Glomerular visceral epithelial cell (primary cell): ENCODE results near the gene ZNF771.
A peak's percentile ranks its signal among the peaks of the same experiment; 100 is the strongest.

Source experiments
- DNase-seq: peaks from one replicate; pipeline ENCODE4 v3.0.0-alpha.2; 2016; ENCODE audit errors: extremely low spot score

Gene ZNF771

DNA sequence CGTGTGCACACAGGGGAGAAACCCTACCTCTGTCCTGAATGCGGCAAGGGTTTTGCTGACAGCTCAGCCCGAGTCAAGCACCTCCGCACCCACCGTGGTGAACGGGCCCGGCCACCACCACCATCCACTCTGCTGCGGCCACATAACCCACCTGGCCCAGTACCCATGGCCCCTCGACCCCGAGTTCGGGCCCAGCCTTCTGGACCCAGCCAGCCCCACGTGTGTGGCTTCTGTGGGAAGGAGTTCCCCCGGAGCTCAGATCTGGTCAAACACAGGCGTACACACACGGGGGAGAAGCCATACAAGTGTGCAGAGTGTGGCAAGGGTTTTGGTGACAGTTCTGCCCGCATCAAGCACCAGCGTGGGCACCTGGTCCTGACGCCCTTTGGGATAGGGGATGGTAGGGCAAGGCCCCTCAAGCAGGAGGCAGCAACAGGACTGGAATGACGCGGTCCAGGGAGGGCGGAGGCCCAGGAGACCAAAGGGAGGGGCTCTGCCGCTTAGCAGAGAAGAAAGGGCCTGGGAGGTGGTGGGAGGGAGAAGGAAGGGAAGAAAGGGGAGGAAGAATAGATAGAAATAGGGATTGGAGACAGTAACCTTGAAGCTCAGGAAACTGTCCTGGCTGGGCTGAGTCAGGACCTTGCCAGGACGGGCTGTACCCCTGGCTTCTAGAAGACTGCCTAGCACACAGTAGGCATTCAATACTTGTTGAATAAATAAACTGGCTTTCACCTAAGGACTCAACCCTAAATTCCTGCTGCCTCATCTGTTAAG lies 8.6 kb upstream of the ZNF771 start:
- DNase-seq, result no peak

DNA sequence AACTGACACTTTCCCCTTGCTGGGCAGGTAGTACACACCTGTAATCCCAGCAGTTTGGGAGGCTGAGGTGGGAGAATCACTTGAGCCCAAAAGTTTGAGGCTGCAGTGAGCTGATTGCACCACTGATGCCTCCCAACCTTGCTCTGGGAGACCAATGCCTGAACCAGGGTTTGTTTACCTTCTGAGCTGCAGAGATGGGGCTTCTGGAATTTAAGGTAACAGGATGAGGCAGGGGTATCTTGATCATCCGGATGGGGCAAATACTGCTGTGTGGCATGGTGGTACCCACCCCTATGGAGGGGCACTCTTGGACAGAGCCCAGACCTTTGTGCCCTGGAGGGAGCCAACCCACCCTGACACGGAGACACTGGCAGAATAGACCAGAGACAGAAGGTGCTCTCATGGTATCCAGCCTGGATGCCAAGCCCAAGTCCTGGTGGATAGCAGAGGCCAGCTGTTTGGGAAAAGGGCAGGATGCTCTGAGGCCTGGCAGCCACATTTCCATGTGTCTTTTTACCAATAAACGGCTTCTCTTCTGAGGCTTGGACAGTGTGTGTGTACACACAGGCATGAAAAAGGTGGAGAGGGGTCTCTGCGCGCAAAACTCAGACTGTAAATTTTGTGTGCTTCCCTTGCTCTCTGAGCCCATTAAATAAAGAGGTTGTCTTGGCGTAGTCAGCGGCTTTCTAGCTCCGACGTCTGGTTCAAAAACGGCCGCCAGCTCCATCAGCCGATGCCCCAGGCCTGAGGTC lies 7.8 kb upstream of the ZNF771 start:
- DNase-seq, result no peak

DNA sequence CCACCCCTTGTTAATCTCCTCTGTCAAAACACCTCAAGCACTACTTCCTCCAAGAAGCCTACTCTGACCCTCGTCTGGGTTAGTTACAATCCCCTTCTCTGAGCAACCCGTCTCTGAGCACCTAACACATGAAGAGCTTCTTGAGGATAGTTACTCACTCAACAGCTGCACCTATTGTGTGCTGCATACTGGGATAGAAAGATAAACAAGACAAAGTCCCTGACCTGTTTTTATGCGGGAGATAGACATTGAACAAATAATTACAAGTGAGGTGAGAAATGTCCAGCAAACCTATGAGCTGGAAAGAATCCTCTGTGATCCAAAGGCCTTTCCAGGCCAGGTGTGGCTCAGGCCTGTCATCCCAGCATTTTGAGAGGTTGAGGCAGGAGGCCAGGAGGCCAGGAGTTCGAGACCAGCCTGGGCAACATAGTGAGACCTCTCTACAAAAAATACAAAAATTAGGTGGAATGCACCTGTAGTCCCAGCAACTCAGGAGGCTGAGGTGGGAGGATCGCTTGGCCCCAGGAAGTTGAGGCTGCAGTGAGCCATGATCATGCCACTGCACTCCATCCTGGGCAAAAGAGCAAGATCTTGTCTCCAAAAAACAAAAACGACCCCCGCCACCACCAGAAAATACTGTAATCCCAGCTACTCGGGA lies 5.5 kb upstream of the ZNF771 start:
- no peak for DNase-seq

DNA sequence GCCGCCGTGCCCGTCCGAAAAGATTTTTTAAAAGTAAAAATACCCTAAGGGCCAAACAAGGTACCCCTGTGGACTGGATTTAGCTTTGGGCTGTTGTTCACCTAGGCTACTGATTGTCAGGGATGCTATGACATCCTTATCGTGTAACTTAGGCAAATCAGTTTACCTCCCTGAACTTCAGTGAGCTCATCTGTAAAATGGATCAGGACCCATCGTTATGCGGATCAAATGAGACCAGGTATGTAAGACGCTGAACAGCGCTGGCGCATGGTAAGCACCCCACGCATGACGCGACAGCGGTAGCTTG lies 658 bp upstream of the ZNF771 start:
- DNase-seq, result no peak

DNA sequence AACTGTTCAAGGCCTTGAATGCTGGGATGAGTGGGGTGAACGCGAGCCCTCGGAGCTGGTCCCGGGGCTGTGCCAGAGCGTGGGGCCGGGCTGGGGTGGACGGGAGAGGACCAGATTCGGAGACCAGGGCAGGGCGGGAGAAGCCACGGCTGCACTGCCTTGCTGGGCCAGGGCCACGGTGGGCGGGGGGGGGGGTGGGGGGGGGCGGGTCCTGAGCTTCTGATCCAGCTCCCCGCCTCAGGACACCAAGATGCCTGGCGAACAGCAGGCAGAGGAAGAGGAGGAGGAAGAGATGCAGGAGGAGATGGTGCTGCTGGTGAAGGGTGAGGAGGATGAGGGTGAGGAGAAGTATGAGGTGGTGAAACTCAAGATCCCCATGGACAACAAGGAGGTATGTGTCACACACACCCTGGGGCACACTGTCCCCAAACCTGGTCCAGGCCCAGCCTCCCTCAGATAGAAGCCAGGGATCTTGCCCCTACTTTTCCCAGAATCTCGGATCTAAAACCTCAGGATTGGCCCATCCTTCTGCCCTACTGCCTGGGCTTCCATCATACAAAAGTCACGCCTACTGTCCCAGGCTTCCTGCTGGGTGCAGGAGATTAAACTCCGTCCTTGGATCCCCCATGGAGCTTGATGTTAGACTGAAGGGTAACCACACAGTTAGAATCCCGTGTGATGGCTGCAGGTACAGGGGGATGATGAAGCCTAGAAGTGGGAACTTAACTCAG lies 563 bp downstream of the ZNF771 start:
- no peak for DNase-seq

DNA sequence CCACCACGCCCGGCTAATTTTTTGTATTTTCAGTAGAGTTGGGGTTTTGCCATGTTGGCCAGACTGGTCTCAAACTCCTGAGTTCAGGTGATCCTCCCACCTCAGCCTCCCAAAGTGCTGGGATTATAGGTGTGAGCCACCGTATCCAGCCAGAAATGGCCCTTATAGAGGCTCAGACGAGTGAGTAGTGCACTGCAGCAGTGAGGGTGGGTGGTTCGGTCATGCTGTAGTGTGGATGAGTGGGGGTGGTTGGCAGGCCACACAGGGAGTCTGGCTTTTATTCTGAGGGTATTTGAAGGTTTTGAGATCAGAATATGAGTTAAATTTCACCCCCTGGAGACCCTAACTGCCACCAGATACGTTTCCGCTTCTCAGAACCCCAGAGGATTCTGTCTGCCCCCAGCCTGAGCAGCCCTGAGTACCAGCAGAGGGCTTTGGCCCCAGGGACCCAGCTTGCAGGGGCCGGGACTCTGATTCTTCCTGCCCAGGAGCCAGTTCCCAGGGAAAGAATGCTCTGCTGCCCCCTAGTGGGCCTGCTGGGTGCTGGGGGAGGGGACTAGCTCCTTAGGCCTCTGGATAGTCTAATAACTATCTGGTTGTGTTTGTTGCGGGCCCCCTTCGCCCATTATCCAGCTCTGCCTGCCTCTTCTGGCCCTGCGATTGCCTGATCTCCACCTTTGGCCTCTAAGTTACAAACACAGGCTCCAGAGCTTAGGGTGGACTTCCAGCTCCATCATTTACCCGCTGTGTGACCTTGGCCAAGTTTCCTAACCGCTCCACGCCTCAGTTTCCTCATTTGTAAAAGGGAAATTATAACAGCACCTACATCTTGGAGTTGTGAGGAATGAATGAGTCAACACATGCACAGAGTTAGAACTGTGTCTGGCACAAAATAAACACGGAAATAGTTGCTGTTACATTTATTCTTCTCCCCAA lies 2.0 kb downstream of the ZNF771 start:
- peak; percentile 88 for DNase-seq

DNA sequence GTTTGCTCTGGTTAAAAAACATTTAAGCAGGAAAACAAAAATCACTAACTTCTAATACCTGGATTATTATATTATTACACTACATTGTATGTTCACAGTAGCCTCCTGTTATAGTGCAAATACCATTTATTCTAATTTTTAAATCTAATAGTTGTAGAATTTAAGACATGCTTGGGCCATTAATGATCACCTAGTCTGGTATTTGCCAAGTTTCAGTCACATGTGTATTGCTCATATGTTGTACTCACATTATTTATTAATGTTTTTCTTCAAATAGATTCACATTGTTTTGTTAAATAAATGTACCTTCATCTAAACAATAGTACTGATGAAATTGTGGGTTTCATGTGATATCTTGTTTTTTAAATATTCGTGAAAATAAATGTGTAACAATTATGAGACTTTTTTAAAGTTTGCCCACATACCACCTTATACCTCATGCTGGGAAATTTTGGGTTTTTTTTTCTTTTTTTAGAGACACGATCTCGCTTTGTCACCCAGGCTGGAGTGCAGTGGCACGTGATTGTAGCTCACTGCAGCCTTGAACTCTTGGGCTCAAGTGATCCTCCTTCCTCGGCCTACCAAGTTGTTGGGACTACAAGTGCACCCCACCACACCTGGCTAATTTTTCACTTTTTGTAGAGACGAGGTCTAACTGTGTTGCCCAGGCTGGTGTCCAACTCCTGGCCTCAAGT lies 5.9 kb downstream of the ZNF771 start:
- DNase-seq, result no peak

DNA sequence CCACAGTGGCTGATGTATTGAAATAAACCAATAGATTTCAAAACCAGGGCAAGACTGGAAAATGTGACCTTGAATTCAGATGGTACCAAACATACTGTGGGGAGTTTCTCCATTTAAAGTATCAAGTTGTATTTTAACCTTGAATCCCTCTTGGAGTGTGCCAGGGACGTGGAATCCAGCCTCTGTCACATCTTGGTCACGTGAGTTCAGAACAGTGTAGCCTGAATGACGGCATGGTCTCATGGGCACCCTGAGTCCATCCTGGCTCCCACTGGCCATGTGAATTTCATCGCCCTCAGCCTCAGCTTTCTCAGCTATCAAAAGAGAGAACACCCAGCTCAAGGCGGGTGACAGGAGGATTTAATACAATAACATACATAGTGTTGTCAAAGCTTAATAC lies 6.8 kb downstream of the ZNF771 start:
- DNase-seq, result no peak

DNA sequence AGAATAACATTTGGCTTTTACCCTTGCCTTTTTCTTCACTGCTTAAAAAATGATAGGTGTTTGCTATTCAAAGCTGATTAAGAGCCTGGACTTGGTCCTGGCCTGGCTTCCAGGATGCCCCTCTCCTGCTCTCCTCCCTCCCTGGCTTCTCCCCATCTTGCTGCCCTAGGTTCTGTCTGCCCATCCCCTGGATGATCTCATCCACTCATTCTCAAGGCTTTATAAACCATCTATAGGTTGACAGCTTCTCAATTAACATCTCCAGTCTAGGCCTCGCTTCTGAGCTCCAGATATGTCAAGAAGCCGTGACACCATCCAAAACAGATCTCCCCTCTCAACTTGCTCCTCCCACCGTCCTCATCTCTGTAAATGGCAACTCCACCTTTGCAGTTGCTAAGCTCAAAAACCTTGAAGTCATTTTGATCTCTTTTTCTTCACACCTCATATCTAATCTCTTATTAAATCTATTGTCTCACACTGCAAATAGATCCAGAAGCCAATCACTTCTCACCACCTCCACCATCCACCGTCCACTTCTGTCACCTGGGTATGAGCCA lies 8.7 kb downstream of the ZNF771 start:
- DNase-seq, result no peak

DNA sequence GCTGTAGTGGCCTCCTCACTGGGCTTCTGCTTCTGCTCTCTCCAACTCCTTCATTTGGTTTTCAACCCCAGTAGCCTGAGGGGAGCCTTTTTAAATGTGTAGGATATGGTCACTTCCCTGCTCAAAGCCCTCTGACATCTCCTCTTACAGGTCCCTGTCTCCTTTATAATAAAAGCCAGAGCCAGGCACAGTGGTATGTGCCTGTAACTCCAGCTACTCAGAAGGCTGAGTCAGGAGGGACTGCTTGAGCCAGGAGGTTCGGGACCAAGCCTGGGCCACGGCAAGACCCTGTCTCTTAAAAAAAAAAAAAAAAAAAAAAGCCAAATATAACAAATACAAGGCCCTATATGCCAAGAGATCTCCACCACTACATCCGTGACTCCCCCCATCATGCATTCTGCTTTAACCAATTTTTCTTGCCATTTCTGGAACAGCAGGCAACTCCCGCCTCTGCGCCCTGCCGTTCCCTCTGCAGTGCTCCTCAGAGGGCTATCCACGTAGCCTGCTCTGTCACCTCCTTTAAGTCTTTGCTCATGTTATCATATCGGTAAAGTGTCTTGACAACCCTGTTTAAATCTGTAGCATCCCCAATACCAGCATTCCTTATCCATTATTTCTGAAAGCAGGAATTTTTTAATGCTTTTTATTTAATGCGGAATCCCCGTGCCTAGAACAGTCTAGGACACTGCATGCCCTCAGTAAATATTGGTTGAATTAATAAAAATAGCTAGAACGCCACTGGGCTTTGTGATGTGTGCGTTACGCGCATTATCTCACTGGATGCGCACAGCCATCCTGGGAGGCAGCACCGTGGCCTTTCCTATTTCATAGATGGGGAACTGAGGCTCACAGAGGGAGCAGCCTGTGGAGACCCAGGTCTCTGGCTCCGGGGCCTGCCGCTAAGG lies 9.5 kb downstream of the ZNF771 start:
- no peak for DNase-seq

DNA sequence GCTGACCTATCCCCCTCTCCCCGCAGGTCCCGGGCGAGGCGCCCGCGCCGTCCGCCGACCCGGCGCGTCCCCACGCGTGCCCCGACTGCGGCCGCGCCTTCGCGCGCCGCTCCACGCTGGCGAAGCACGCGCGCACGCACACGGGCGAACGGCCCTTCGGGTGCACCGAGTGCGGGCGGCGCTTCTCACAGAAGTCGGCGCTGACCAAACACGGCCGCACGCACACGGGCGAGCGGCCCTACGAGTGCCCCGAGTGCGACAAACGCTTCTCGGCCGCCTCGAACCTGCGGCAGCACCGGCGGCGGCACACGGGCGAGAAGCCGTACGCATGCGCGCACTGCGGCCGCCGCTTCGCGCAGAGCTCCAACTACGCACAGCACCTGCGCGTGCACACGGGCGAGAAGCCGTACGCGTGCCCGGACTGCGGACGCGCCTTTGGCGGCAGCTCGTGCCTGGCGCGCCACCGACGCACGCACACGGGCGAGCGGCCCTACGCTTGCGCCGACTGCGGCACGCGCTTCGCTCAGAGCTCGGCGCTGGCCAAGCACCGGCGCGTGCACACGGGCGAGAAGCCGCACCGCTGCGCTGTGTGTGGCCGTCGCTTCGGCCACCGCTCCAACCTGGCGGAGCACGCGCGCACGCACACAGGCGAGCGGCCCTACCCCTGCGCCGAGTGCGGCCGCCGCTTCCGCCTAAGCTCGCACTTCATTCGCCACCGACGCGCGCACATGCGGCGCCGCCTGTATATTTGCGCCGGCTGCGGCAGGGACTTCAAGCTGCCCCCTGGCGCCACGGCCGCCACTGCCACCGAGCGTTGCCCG lies 10.3 kb downstream of the ZNF771 start:
- no peak for DNase-seq

DNA sequence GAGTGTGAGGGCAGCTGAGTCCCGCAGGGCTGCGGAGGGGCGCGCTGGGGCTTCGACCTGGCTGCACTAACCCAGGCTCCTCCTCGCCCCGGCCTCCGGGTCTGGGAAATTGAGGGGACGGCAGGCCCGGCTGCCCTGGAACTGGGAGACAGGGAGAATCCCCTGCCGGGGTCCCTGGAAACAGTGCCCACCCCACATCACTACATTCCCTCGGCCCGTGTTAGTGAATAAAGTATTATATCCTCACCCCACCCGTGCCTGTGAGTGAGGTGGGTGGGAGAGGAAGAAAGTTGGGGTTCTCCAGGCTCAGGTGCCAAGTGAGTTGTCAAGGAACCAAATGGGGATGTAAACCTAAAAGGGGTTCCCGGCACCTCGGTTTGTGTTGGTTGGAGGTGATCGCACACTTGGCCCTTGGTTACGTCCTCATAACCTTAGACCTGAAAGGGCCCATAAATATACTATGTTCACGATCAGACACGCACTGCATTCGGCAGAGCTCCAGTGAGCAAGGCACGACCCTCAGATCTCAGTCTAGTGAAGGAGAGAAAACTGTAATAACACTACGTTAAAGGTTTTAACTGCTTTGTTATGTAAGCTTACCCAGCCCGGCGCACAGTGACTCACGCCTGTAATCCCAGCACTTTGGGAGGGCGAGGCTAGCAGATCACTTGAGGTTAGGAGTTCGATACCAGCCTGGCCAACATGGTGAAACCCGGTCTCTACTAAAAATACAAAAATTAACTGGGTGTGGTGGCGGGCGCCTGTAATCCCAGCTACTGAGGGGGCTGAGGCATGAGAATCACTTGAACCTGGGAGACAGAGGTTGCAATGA lies 11.2 kb downstream of the ZNF771 start:
- no peak for DNase-seq

DNA sequence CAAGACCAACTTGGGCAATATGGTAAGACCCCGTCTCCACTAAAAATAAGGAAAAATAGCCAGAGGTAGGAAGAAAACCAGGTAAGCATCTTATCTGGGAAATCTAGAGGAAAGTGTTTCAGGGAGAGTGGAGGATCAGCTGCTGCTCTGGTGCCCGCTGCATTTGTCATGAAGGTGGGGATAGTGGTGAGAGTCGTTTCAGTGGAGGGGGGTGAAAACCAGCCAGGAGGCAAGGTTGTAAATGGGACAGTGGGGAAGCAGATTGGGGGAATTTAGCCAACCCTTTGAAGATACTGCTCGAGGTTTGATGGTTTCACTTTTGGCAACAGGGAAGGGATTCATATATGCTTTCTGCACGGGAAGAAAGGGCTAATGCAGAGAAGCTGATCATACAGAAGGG lies 13.6 kb downstream of the ZNF771 start:
- DNase-seq, result no peak

DNA sequence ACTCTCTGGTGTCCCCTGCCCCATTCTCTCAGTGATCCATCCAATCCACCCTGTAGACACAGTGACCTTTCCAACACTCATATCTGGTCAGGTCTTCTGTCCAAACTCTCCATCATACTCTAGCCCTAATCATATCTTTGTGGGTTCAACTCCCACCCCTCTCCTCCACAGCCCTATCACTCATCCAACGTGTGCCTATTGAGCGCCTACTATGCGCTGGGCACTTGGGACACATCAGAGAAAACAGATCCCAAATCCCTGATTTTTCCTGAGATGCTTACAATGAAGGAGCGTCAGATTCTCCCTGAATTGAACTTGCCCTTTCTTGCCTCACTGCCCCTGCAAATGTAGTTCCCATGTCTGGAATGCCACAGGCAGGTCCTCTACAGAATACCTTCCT lies 20.6 kb downstream of the ZNF771 start:
- no peak for DNase-seq

DNA sequence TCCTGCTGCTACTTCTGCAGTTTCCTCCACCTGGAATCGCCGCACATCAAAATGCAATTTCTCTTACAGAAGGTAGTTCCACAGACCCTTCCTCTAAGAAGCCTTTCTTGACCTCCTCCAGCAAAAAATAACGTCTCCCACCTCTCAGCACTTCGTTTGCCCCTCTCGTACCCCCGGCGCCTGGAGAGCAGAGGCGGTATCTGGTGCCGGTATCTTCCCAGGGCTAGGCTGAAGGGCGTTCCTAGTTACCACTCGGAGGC lies 21.9 kb downstream of the ZNF771 start:
- DNase-seq, result no peak

DNA sequence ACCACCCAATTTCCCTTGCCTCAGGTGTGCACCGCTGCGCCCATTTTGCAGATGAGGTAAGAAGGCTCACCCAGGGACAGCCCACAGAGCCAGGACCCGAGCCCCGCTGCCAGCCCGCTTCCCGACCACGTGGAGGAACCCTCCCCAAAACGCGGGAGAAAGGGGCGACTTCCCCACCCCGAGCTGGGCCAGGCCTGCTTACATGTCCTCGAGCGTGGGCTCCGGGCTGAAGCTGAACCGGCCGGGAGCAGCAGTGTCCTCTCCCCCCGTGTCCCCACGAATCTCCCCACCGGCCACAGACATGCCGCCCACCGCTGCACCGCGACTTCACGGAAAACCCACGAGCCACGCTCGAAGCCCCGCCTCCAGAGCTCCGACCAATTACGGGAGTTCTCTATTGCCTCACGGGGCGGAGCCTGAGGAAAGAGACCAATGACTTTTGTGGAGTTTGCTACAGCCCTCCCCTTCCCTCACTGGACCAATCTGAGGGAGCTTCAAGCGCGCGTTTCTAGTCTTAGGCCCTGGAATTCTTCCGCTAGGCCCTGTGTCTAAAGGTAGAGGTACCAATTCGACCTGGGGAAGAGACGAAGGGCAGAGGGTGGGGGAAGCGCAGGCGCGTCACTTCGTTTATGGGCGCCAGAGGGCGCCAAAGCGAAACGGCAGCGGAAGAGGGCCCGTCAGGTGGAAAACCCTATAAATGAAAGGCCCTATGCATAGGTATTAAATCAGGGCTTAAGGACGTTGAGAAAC lies 22.4 kb downstream of the ZNF771 start, which contains the start of gene DCTPP1:
TSS of gene DCTPP1 (minus strand) at position 353 of the 750 bp plus-strand sequence. CDS start at position 303, 50 bp downstream.
- DNase-seq, result peak; percentile 98

DNA sequence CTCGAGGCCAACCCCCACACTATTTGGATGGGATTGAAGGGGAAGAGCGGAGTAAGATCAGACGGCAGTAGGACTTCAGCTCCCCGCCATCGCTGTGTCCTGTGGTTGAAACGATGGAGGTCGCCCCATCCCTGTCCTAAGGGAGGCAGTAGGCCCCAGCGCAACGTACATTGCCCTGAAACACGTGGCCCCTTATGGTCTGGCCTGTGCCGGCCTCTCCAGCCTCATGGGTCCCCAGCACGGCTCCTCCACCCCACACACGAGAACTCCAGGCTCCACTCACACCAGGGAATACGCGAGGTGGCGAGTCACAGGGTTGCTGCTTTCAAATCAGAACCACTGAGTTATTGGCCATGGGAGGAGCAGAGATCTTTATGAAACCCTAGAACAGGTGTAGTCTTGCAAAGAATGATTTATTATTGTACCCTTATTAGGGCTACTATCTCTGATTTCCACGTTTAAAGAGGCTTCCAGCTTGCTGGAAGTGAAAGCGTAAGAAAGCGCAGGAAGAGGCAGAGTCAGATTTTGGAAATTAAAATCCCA lies 23.1 kb downstream of the ZNF771 start:
- no peak for DNase-seq
